ENCODE results near the gene SNX27. TPM values are rescaled to one million over a fixed set of nuclear protein-coding genes. Genes with fewer than 3 reads are reported as not detected.
A peak's percentile ranks its signal among the peaks of the same experiment; 100 is the strongest.
"Not testable (repeated sequence)": the region's sequence is repeated elsewhere in the genome, so short reads cannot be mapped to it uniquely, and the experiment has no call there.

SNX27 gene
- polyA plus RNA-seq, 3 donors: 40.1 to 57.1 (median 47.6) TPM

GRCh38 chr1:151618470-151618869 lies 6.6 kb downstream of the SNX27 start:
- H3K4me3 ChIP-seq (replicated peaks in 1 of 3; ENCODE audit: low read depth in 2 of 3, low read length in 3 of 3): no peak overlapping the region
- H3K9me3 ChIP-seq (replicated peaks in 1 of 2; ENCODE audit: control insufficient read depth in 1 of 2, insufficient read depth in 1 of 2, low read length in 2 of 2): no peaks in the 10 kb centered on the region
- Mint-ChIP-seq H3K9me3 (no peaks in the 10 kb centered on the region), H3K4me3 (no peak overlapping the region), H3K36me3 (peaks cover 20 to 30% of the 10 kb centered on the region in 2 donors), H3K27me3 (ENCODE audit: low read depth in 3 of 3) (peaks cover 0 to 2% (median 0%) of the 10 kb centered on the region in 3 donors), H3K4me1 (peaks cover 75% of the 10 kb centered on the region), H3K27ac (peak overlapping the region in 3 of 7 donors; percentile 30 to 91 (median 54))
- peaks cover 3 to 6% of the 10 kb centered on the region in 2 donors for H3K36me3 ChIP-seq (replicated peaks in 1 of 2; ENCODE audit: control insufficient read depth in 1 of 2, insufficient read depth in 2 of 2, low read length in 2 of 2)
- no peak overlapping the region for H2AFZ ChIP-seq (ENCODE audit: insufficient read depth, low read depth, low read length, poor library complexity, severe bottlenecking)
- H3K4me2 ChIP-seq (replicated peaks; ENCODE audit: extremely low read depth, low read length, poor library complexity, severe bottlenecking): no peak overlapping the region
- H3K4me1 ChIP-seq (ENCODE audit: control insufficient read depth in 1 of 2, insufficient read depth in 2 of 2, low read length in 2 of 2): peaks cover 71 to 83% of the 10 kb centered on the region in 2 donors
- no peak for DNase-seq
- peaks cover 78% of the 10 kb centered on the region for H4K20me1 ChIP-seq (ENCODE audit: insufficient read depth, low read length)
- intact Hi-C loops (cut with micrococcal nuclease): loop anchor here in 1 of 2 donors (5.0 to 10.0 kb wide), 2 partner anchors 161 to 376 kb away; partner anchors contain the start of genes POGZ and S100A10
- no peak for TF ChIP-seq CTCF (IDR thresholded peaks at IDR 0.05)
- H3K27me3 ChIP-seq (ENCODE audit: control insufficient read depth in 2 of 2, insufficient read depth in 2 of 2, low read length in 2 of 2): no peaks in the 10 kb centered on the region
- peaks cover 96% of the 10 kb centered on the region for H3K79me2 ChIP-seq (ENCODE audit: insufficient read depth, low read length)
- H3K9ac ChIP-seq (ENCODE audit: insufficient read depth, low read length, poor library complexity, severe bottlenecking): no peak overlapping the region
- H3K27ac ChIP-seq (ENCODE audit: low read depth in 1 of 2, low read length in 2 of 2): peak overlapping the region; percentile 68 to 79

DNA sequence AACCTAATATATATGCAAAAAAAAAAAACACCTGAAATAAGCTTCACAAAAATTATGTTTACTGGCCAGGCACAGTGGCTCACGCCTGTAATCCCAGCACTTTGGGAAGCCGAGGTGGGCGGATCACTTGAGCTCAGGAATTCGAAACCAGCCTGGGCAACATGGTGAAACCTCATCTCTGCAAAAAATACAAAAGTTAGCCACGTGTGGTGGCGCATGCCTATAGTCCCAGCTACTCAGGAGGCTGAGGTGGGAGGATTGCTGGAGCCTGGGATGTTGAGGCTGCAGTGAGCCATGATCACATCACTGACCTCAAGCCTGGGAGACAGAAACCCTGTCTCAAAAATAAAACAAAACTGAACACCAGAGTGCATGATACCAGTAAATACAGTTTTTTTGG lies 7.1 kb downstream of the SNX27 start:
- not testable (repeated sequence) for H3K27me3 Mint-ChIP-seq (ENCODE audit: low read depth in 3 of 3); H2AFZ ChIP-seq (ENCODE audit: insufficient read depth, low read depth, low read length, poor library complexity, severe bottlenecking); H3K9me3 Mint-ChIP-seq; H3K4me2 ChIP-seq (replicated peaks; ENCODE audit: extremely low read depth, low read length, poor library complexity, severe bottlenecking); H3K9me3 ChIP-seq (replicated peaks in 1 of 2; ENCODE audit: control insufficient read depth in 1 of 2, insufficient read depth in 1 of 2, low read length in 2 of 2); H3K9ac ChIP-seq (ENCODE audit: insufficient read depth, low read length, poor library complexity, severe bottlenecking); H3K27me3 ChIP-seq (ENCODE audit: control insufficient read depth in 2 of 2, insufficient read depth in 2 of 2, low read length in 2 of 2); H3K4me3 Mint-ChIP-seq; H3K4me3 ChIP-seq (replicated peaks in 1 of 3; ENCODE audit: low read depth in 2 of 3, low read length in 3 of 3); H3K36me3 ChIP-seq (replicated peaks in 1 of 2; ENCODE audit: control insufficient read depth in 1 of 2, insufficient read depth in 2 of 2, low read length in 2 of 2); DNase-seq
- H3K27ac ChIP-seq (ENCODE audit: low read depth in 1 of 2, low read length in 2 of 2): peak overlapping the region; percentile 68 to 79
- WGBS (ENCODE audit: insufficient coverage): 80% methylated on average over 2 of the region's 6 CpGs
- peaks cover 96% of the 10 kb centered on the region for H3K79me2 ChIP-seq (ENCODE audit: insufficient read depth, low read length)
- peaks cover 83% of the 10 kb centered on the region for H4K20me1 ChIP-seq (ENCODE audit: insufficient read depth, low read length)
- Mint-ChIP-seq H3K4me1 (peaks cover 69% of the 10 kb centered on the region), H3K36me3 (peaks cover 20 to 32% of the 10 kb centered on the region in 2 donors), H3K27ac (peak overlapping the region; percentile 85 to 94 (median 89))
- intact Hi-C loops (cut with micrococcal nuclease): loop anchor here in 1 of 2 donors (5.0 to 10.0 kb wide), 2 partner anchors 162 to 376 kb away; partner anchors contain the start of genes POGZ and S100A10
- H3K4me1 ChIP-seq (ENCODE audit: control insufficient read depth in 1 of 2, insufficient read depth in 2 of 2, low read length in 2 of 2): peaks cover 66 to 78% of the 10 kb centered on the region in 2 donors
